ENCODE results near the gene CDH12. TPM values are rescaled to one million over a fixed set of nuclear protein-coding genes. Genes with fewer than 3 reads are reported as not detected.

Gene CDH12
- total RNA-seq, 5 donors from 2014 or later (not counting 1 experiment from before 2014, with no cell fraction given) = not detected

- no peaks in the 10 kb centered on the region for H3K36me3 Mint-ChIP-seq
- Histone ChIP-seq H3K4me1 (ENCODE audit: control insufficient read depth in 1 of 2, extremely low read depth in 1 of 2, insufficient read depth in 2 of 2, low read length in 2 of 2) (no peaks in the 10 kb centered on the region), H3K27me3 (replicated peaks in 1 of 2; ENCODE audit: control insufficient read depth in 2 of 2, extremely low read depth in 1 of 2, insufficient read depth in 2 of 2, low read length in 1 of 2) (no peaks in the 10 kb centered on the region), H3K27ac (ENCODE audit: low read length) (no peak overlapping the region), H3K9me3 (no peaks in the 10 kb centered on the region), H3K4me3 (ENCODE audit: control insufficient read depth in 1 of 2, extremely low read depth in 1 of 2, low read length in 1 of 2) (no peak overlapping the region), H3K36me3 (ENCODE audit: control insufficient read depth in 2 of 2, extremely low read depth in 1 of 2, insufficient read depth in 1 of 2, low read length in 1 of 2) (no peaks in the 10 kb centered on the region)
- WGBS (ENCODE audit: insufficient coverage) = no CpG with 5 or more reads among the region's 5 CpGs
- peaks cover 5 to 13% (median 5%) of the 10 kb centered on the region in 3 donors for H3K9me3 Mint-ChIP-seq
- H3K4me3 Mint-ChIP-seq = no peak overlapping the region
- no peak for ATAC-seq (replicated peaks in 1 of 4)
- H3K27me3 Mint-ChIP-seq = no peaks in the 10 kb centered on the region
- POLR2A ChIA-PET = no interaction called here
- CTCF ChIA-PET = no interaction called here
- H3K27ac Mint-ChIP-seq = no peak overlapping the region
- DNase-seq = no peak
- no peaks in the 10 kb centered on the region for H3K4me1 Mint-ChIP-seq
Observed at GRCh38 chr5:21817668-21818369, 1035.3 kb downstream of the CDH12 start.

GRCh38 chr5:21810737-21811316, 1042.3 kb downstream of the CDH12 start:
- no peaks in the 10 kb centered on the region for H3K27me3 Mint-ChIP-seq
- DNase-seq (no peak), ATAC-seq (replicated peaks in 1 of 4) (no peak)
- H3K9me3 Mint-ChIP-seq = peaks cover 4 to 5% (median 4%) of the 10 kb centered on the region in 3 donors
- H3K4me3 Mint-ChIP-seq = no peak overlapping the region
- H3K4me1 ChIP-seq (ENCODE audit: control insufficient read depth in 1 of 2, extremely low read depth in 1 of 2, insufficient read depth in 2 of 2, low read length in 2 of 2) = no peaks in the 10 kb centered on the region
- WGBS (ENCODE audit: insufficient coverage) = no CpG with 5 or more reads among the region's 5 CpGs
- ChIA-PET POLR2A (interaction anchor here in 1 of 2 donors (0.7 kb wide), 1 partner anchor 1024 kb away, joined by 5 read pairs; no protein-coding TSS in a partner anchor), CTCF (interaction anchor here in 1 of 2 donors (0.5 kb wide), 1 partner anchor 9 kb away, joined by 4 read pairs; no protein-coding TSS in a partner anchor)
- H3K36me3 ChIP-seq (ENCODE audit: control insufficient read depth in 2 of 2, extremely low read depth in 1 of 2, insufficient read depth in 1 of 2, low read length in 1 of 2) = no peaks in the 10 kb centered on the region
- no peak overlapping the region for H3K4me3 ChIP-seq (ENCODE audit: control insufficient read depth in 1 of 2, extremely low read depth in 1 of 2, low read length in 1 of 2)
- no peaks in the 10 kb centered on the region for H3K36me3 Mint-ChIP-seq
- no peak overlapping the region for H3K27ac ChIP-seq (ENCODE audit: low read length)
- no peak overlapping the region for H3K27ac Mint-ChIP-seq
- H3K4me1 Mint-ChIP-seq = no peaks in the 10 kb centered on the region
- H3K9me3 ChIP-seq = no peaks in the 10 kb centered on the region
- H3K27me3 ChIP-seq (replicated peaks in 1 of 2; ENCODE audit: control insufficient read depth in 2 of 2, extremely low read depth in 1 of 2, insufficient read depth in 2 of 2, low read length in 1 of 2) = no peaks in the 10 kb centered on the region

GRCh38 chr5:21809611-21810010, 1043.5 kb downstream of the CDH12 start:
- H3K27me3 Mint-ChIP-seq = no peaks in the 10 kb centered on the region
- no peaks in the 10 kb centered on the region for H3K4me1 Mint-ChIP-seq
- H3K4me3 ChIP-seq (ENCODE audit: control insufficient read depth in 1 of 2, extremely low read depth in 1 of 2, low read length in 1 of 2) = no peak overlapping the region
- no peaks in the 10 kb centered on the region for H3K27me3 ChIP-seq (replicated peaks in 1 of 2; ENCODE audit: control insufficient read depth in 2 of 2, extremely low read depth in 1 of 2, insufficient read depth in 2 of 2, low read length in 1 of 2)
- H3K36me3 Mint-ChIP-seq = no peaks in the 10 kb centered on the region
- no peak for DNase-seq
- no CpG with 5 or more reads among the region's 2 CpGs for WGBS (ENCODE audit: insufficient coverage)
- ATAC-seq (replicated peaks in 1 of 4) = no peak
- H3K27ac ChIP-seq (ENCODE audit: low read length) = no peak overlapping the region
- ChIA-PET CTCF (no interaction called here), POLR2A (no interaction called here)
- no peaks in the 10 kb centered on the region for H3K36me3 ChIP-seq (ENCODE audit: control insufficient read depth in 2 of 2, extremely low read depth in 1 of 2, insufficient read depth in 1 of 2, low read length in 1 of 2)
- H3K9me3 Mint-ChIP-seq = peaks cover 0 to 5% (median 4%) of the 10 kb centered on the region in 3 donors
- no peak overlapping the region for H3K4me3 Mint-ChIP-seq
- H3K9me3 ChIP-seq = no peaks in the 10 kb centered on the region
- H3K4me1 ChIP-seq (ENCODE audit: control insufficient read depth in 1 of 2, extremely low read depth in 1 of 2, insufficient read depth in 2 of 2, low read length in 2 of 2) = no peaks in the 10 kb centered on the region
- no peak overlapping the region for H3K27ac Mint-ChIP-seq

GRCh38 chr5:21807953-21808352, 1045.2 kb downstream of the CDH12 start:
- no peaks in the 10 kb centered on the region for H3K27me3 ChIP-seq (replicated peaks in 1 of 2; ENCODE audit: control insufficient read depth in 2 of 2, extremely low read depth in 1 of 2, insufficient read depth in 2 of 2, low read length in 1 of 2)
- no peak overlapping the region for H3K4me3 Mint-ChIP-seq
- peaks cover 0 to 5% (median 3%) of the 10 kb centered on the region in 3 donors for H3K9me3 Mint-ChIP-seq
- no peaks in the 10 kb centered on the region for H3K4me1 Mint-ChIP-seq
- H3K27me3 Mint-ChIP-seq = no peaks in the 10 kb centered on the region
- H3K4me1 ChIP-seq (ENCODE audit: control insufficient read depth in 1 of 2, extremely low read depth in 1 of 2, insufficient read depth in 2 of 2, low read length in 2 of 2) = no peaks in the 10 kb centered on the region
- H3K36me3 ChIP-seq (ENCODE audit: control insufficient read depth in 2 of 2, extremely low read depth in 1 of 2, insufficient read depth in 1 of 2, low read length in 1 of 2) = no peaks in the 10 kb centered on the region
- H3K36me3 Mint-ChIP-seq = no peaks in the 10 kb centered on the region
- 60% methylated on average over 2 of the region's 5 CpGs for WGBS (ENCODE audit: insufficient coverage)
- no peaks in the 10 kb centered on the region for H3K9me3 ChIP-seq
- no peak overlapping the region for H3K27ac ChIP-seq (ENCODE audit: low read length)
- no peak overlapping the region for H3K27ac Mint-ChIP-seq
- POLR2A ChIA-PET = no interaction called here
- H3K4me3 ChIP-seq (ENCODE audit: control insufficient read depth in 1 of 2, extremely low read depth in 1 of 2, low read length in 1 of 2) = no peak overlapping the region
- DNase-seq = no peak
- CTCF ChIA-PET = no interaction called here
- ATAC-seq (replicated peaks in 1 of 4) = no peak

GRCh38 chr5:21806943-21807342, 1046.2 kb downstream of the CDH12 start:
- WGBS (ENCODE audit: insufficient coverage) = 50% methylated on average over 1 of the region's 1 CpG
- no peak overlapping the region for H3K27ac ChIP-seq (ENCODE audit: low read length)
- Mint-ChIP-seq H3K4me3 (no peak overlapping the region), H3K27me3 (no peaks in the 10 kb centered on the region), H3K4me1 (no peaks in the 10 kb centered on the region), H3K36me3 (no peaks in the 10 kb centered on the region), H3K27ac (no peak overlapping the region), H3K9me3 (peaks cover 0 to 5% (median 2%) of the 10 kb centered on the region in 3 donors)
- no peak for ATAC-seq (replicated peaks in 1 of 4)
- ChIA-PET CTCF (no interaction called here), POLR2A (no interaction called here)
- no peaks in the 10 kb centered on the region for H3K4me1 ChIP-seq (ENCODE audit: control insufficient read depth in 1 of 2, extremely low read depth in 1 of 2, insufficient read depth in 2 of 2, low read length in 2 of 2)
- H3K9me3 ChIP-seq = no peaks in the 10 kb centered on the region
- H3K27me3 ChIP-seq (replicated peaks in 1 of 2; ENCODE audit: control insufficient read depth in 2 of 2, extremely low read depth in 1 of 2, insufficient read depth in 2 of 2, low read length in 1 of 2) = no peaks in the 10 kb centered on the region
- peak in 1 of 35 experiments; percentile 0 for DNase-seq
- no peaks in the 10 kb centered on the region for H3K36me3 ChIP-seq (ENCODE audit: control insufficient read depth in 2 of 2, extremely low read depth in 1 of 2, insufficient read depth in 1 of 2, low read length in 1 of 2)
- H3K4me3 ChIP-seq (ENCODE audit: control insufficient read depth in 1 of 2, extremely low read depth in 1 of 2, low read length in 1 of 2) = no peak overlapping the region

GRCh38 chr5:21806271-21806670, 1046.9 kb downstream of the CDH12 start:
- ATAC-seq (replicated peaks in 1 of 4) (no peak), DNase-seq (no peak)
- H3K27me3 ChIP-seq (replicated peaks in 1 of 2; ENCODE audit: control insufficient read depth in 2 of 2, extremely low read depth in 1 of 2, insufficient read depth in 2 of 2, low read length in 1 of 2) = no peaks in the 10 kb centered on the region
- CTCF ChIA-PET = no interaction called here
- H3K4me3 ChIP-seq (ENCODE audit: control insufficient read depth in 1 of 2, extremely low read depth in 1 of 2, low read length in 1 of 2) = no peak overlapping the region
- Mint-ChIP-seq H3K36me3 (no peaks in the 10 kb centered on the region), H3K27ac (no peak overlapping the region), H3K4me1 (no peaks in the 10 kb centered on the region), H3K4me3 (no peak overlapping the region), H3K9me3 (peaks cover 0 to 5% (median 5%) of the 10 kb centered on the region in 3 donors), H3K27me3 (no peaks in the 10 kb centered on the region)
- no peaks in the 10 kb centered on the region for H3K4me1 ChIP-seq (ENCODE audit: control insufficient read depth in 1 of 2, extremely low read depth in 1 of 2, insufficient read depth in 2 of 2, low read length in 2 of 2)
- H3K36me3 ChIP-seq (ENCODE audit: control insufficient read depth in 2 of 2, extremely low read depth in 1 of 2, insufficient read depth in 1 of 2, low read length in 1 of 2) = no peaks in the 10 kb centered on the region
- POLR2A ChIA-PET = no interaction called here
- H3K9me3 ChIP-seq = no peaks in the 10 kb centered on the region
- no peak overlapping the region for H3K27ac ChIP-seq (ENCODE audit: low read length)
- no CpG with 5 or more reads among the region's 3 CpGs for WGBS (ENCODE audit: insufficient coverage)

Data from T-cell (primary cell).